Stimulated activated CD8-positive, alpha-beta memory T cell treated with anti-CD3 and anti-CD28 coated beads, Interleukin-12 subunit alpha, Interleukin-12 subunit beta, amount 100 ng/mL, for 1 hour (primary cell): ENCODE data around the gene SERPINB7.
"Not testable (repeated sequence)": the region's sequence is repeated elsewhere in the genome, so short reads cannot be mapped to it uniquely, and the experiment has no call there.

Source experiments
- DNase-seq: peaks from one replicate; pipeline ENCODE4 v3.0.0-alpha.2; 2020; ENCODE audit warnings: low read depth

SERPINB7 gene, protein sequence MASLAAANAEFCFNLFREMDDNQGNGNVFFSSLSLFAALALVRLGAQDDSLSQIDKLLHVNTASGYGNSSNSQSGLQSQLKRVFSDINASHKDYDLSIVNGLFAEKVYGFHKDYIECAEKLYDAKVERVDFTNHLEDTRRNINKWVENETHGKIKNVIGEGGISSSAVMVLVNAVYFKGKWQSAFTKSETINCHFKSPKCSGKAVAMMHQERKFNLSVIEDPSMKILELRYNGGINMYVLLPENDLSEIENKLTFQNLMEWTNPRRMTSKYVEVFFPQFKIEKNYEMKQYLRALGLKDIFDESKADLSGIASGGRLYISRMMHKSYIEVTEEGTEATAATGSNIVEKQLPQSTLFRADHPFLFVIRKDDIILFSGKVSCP

DNA sequence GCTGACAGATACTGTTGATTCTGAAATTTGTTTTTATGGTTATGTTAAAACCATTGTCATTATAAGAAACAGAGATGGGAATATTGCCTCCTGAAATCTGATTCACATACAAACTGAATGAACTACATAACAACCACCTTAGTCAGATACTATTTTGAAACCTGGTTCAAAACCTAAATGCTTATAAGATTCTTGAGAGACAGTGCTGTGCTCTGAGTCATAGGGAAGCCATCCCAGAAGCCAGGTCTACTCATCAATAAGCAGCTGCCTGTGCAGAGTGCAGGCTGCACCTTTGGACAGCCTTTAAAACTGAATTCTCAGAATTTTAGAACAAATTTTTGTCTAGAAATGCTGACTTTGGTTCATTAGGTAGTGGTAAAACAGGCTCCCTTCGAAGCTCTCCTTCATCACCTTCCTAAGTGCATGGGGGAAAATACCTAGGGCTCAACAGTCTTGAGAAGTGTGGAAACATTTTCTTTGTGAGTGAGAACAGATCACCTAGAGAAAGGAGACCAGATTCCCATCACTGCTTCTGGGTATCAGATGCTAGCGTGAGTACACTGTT, at the start of gene SERPINB7:
Gene SERPINB7 (plus strand): TSS at position 253 of the 565 bp plus-strand sequence. CDS start 6,955 bp downstream, outside the sequence.
- DNase-seq: no peak

DNA sequence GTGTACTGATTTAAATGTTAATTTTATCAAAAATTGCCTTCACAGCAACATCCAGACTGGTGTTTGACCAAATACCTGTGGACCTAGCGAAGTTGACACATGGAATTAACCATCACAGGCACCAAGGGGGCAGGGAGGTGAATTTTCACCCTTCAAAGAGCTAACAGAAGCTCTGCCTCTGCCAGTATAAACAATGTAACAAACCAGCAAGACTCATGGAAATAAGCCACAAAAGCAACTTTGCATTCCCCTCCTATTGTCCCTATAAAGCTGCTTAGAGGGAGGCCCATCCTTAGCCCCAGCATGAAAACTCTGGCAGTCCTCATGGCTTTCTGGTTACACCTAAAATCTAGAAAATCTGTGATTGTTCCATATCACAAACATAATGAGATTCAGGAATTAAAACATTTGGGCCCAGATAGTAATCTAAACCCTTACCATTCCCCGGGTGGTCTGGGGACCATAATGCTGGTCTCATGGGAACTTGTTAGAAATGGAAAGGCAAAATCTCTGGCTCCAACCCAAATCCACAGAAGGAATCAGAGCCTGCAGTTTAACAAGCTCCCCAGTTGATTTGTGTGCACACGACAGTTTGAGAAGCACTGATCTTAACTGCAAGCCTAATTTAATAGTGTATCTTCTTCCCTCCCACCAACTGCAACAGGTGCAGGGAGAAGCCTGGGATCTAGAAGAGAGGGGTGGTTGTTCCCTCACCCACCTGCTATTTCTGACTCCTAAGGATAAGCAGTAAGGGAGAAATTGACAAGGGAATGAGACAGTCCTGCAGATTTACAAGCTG, 49.3 kb upstream of the SERPINB7 start:
- DNase-seq: no peak

DNA sequence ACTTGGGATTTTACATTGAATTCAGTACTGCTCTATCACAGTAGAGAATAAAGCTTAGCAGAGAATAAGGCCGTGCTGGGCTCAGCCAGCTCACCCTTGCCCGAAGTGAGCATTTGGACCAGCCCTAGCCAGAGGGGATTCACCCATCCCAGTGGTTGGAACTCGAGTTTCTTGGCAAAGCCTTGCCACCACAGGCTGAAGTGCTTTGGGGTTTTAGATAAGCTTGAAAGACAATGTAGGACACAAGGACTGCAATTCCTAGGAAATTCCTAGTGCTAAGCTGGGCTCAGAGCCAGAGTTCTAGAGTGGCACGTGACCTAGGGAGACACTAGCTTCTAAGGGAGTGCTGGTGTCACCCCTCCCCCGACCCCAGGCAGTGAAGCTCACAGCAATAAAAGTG, 44.4 kb upstream of the SERPINB7 start:
- no peak for DNase-seq

DNA sequence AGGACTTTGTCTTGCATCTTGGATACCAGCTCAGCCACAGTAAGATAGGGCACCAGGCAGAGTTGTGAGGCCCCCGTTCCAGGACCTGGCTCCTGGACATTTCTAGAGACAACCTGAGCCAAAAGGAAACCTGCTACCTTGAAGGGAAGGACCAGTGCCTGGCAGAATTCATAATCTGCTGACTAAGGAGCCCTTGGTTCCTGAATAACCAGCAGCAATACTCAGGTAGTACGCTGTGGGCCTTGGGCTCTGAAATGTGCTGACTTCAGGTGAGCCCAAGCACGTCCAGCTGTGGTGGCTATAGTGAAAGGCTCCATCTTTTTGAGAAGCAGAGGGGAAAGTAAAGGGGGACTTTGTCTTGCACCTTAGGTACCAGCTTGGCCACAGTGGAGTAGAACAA, 44.0 kb upstream of the SERPINB7 start:
- no peak for DNase-seq

DNA sequence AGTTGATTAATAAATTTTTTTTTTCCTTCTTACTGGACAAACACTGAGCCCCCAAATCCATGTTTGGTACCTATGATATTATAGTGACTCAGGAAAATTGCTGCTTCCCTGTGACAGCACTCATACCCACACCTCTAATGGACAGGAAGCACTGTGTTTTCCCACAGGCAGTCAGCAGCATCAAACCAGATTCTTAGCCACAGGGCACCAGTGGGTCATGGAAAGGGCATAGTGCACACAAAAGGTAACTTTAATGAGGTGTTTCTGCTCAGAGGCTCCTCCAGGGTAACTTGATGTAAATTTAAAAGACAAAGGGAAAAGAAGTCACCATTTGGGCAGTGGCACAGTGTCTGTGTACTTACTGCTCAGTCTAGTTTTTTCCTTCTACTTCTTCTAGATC, 38.3 kb upstream of the SERPINB7 start:
- DNase-seq: no peak

DNA sequence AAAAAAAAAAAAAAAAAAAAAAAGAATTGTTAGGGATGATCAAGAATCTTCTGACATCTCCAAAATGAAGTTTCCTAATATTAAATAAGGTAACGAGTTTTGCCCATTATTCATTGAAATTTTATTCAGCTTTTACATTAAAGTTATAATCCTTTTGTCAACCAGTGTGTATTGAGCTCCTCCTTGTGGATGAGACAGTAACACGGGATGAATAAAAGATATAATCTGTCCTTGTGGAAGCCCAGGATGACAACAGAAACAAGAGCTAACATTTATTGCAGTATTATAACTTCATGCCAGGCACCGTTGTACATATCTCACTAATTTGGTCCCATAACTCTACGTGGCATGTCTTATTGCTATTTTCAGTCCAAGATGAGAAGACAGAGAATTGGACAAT, 33.4 kb upstream of the SERPINB7 start:
- DNase-seq: no peak

DNA sequence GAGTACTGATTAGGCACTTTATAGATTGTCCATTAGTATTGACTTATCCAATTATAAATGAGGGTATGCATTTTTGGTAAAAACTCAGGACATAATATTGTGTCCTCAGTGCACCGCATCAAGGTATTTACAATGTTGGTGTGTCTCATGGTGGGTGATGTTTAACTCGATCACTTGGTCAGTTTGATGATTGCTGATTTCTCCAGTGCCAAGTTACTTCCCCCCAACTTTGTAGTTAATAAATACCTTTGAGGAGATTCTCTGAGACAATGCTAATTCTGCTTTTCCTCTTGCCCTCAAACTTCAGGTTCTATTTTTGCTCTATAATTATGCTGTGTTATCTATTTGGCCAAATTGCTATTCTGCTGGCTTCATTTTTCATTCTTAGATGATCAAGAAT, 28.2 kb upstream of the SERPINB7 start:
- no peak for DNase-seq

DNA sequence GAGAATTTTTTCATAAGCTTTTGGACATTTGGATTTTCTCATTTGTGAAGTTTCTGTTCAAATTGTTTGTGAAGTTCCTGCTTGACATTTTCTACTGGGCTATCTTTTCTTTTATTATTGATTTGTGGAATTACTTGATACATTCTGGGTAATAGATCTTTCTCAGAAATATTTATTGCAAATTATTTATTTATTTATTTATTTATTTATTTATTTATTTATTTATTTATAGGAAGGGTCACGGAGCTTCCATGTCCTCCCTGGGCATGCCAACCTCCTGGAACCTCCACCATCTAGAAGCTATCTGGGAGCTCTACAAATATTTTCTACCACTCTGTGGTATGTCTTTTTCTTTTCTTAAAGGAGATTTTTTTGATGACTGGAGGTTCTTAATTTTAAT, 25.7 kb upstream of the SERPINB7 start:
- no peak for DNase-seq

DNA sequence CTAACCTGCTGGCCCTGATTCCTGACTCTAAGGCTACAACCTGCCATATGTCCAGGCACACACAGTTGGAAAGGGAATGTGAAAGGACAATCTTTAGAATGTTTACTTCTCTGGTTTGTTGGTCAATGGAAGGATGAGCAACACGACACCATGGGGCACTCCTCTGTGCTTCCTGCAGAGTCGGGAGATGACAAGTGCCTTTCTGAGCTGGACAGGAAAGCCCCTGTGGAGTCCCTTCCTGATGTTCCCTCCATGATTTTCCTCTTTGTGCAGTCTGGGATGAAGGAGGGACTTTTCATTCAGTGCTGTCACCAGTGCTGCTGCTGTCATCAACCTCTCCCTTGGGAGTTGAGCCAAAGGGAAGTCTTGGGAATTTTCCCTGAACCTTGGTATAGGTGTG, 22.6 kb upstream of the SERPINB7 start:
- DNase-seq: no peak

DNA sequence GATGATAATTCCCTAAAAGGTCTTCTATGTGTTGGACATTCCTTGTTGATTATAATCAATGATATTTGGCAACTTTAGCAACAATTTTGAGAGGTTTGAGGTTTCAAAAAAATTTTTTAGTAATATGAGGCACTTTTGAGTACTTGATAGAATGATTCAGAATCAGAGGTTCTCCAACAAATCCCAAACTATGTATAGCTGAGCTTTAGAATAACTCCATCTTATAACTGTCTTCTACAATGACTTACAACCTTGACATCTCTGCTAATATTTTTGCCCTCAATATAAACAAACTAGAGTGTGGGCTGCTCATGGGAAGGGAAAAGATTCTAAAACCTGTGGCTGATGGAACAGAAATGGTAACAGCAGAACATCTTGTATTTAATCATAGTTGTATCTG, 21.5 kb upstream of the SERPINB7 start:
- DNase-seq: no peak

DNA sequence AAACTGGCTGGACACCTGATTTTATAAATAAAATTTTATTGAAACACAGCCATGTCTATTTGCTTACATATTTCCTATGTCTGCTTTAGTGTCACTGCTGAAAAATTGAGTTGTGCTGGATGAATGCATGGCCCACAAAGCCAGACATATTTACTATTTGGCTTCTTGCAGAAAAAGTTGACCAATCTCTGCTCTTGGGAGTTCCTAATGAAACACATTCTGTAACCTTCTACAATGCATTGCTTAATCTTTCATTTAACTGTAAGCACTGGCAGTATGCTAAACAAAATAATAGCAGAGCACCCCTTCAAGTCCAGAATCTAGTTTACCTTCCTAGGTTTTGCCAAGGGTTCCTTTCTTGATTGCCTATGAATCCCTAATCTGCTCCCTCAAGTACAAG, 17.7 kb upstream of the SERPINB7 start:
- no peak for DNase-seq

DNA sequence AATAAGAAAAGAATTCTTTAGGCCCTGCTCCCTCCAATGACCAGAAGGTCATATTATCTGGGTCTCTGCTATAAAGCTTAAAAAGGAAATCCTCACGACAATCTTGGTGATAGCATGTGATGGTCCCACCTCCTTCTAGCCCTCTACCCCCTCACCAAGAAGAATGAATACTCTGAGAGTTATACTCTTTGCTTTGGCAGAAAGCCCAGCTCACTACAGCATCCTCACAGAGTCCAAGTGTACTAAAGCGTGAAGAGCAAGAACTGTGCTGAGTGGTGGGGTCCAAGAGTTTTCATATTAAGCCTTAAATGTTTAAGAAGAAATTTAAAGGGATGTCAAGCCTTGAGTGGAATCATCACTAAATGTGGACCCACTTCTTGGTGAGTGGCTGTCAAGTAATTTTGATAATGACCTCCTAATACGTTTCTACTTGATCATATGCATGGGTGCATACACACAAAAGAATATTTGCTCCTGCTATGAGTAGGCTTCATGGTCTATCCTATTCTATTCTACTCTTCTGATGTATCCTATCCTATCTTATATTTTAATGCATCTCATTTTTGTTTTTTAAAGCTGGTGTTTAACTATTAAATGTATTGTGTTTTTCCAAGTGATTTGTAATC, 16.5 kb upstream of the SERPINB7 start:
- DNase-seq: no peak

DNA sequence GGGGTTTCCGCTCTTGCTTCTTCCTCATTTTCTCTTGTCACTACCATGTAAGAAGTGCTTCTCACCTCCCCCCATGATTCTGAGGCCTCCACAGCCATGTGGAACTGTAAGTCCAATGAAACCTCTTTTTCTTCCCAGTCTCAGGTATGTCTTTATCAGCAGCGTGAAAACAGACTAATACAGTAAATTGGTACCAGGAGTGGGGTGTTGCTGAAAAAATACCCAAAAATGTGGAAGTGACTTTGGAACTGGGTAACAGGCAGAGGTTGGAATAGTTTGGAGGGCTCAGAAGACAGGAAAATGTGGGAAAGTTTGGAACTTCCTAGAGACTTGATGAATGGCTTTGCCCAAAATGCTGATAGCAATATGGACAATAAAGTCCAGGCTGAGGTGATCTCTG, 15.4 kb upstream of the SERPINB7 start:
- not testable (repeated sequence) for DNase-seq

DNA sequence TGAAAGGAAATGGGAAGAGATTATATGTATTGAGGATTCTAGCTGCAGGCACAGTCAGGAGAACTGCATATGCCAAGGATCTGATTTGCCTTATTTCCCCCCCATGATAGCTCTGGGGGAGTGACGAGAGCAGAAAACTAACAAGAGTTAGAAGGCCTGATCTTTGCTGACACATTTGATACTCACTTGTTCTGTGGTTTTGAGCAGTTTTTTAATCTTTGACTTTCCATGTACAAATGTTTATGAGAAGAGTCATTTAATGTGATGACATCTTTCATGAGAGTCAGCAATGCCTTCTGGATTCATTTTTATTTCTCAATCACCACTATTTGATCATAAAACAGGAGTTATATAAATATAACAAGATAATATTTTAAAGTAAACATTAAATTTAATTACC, 12.7 kb upstream of the SERPINB7 start:
- no peak for DNase-seq

DNA sequence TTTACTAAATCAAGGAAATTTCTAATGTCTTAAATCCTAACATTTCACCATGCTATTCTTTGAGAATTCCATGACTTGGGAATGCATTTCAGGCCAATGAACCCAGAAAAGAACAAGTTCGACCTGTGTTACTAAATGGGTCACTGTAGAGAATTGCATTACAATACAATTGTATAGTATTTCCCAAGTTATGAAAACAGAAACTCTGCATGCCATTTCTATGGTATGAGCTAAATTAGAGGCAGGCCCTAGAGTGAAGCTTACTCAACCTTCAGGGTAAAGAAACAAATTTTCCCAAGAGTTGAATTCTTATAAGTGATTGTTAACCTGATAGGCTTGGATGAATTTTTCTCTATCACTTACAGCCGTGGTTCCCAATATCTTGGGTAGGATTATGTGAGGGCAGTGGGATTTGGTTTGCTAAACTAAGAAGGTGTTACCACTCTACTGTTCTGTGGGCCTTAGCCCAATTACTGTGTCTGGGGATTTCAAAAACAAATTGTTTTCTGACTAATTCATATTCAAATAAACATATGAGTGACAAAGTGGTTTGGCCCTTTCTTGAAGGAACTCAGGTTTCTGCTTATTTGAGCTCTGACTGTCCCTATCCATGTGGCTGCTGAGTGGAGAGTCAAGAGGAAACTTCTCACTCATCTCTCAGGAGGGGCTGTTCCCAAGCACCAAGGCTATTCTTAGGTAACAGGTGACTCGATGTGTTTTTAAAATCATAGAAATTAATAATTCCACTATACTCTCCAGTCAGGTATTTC, 11.2 kb upstream of the SERPINB7 start:
- DNase-seq: no peak

DNA sequence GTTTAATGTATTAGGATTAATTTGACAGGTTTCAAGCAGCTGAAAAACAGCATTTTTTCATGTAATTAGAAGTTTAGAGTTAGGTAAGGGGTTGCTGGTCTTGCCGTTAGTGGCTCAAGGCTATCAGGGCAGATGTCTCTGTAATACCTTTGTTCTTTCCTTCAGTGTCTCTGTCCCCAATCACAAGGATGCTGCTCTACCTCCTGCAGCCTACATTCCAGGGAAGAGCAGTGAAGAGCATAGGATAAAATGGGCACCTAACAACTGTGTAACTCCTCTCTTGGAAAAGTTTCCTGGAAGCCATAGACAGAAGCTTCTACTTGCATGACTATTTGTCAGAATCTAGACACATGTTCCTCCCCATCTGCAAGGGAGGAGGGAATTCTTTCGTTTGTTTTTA, 9.4 kb upstream of the SERPINB7 start:
- DNase-seq: no peak

DNA sequence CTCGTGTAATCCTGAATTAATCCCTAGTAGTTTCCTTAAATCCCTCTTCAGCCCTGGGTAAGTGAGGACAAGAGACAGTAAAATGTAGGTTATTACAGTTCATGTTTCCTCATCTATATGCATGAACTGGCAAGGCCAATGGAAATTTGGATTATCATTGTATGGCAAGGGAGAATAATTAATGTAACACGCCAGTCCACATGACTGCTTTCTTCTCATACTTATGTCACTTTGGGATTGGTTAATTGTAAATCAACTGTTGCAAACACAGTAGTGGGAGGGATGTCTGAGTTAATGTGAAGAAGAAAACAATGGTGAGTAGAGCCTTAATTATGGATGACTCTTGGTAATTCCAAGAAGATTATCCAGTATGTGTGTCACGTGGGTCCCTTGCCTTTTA, 1.7 kb upstream of the SERPINB7 start:
- DNase-seq: no peak

DNA sequence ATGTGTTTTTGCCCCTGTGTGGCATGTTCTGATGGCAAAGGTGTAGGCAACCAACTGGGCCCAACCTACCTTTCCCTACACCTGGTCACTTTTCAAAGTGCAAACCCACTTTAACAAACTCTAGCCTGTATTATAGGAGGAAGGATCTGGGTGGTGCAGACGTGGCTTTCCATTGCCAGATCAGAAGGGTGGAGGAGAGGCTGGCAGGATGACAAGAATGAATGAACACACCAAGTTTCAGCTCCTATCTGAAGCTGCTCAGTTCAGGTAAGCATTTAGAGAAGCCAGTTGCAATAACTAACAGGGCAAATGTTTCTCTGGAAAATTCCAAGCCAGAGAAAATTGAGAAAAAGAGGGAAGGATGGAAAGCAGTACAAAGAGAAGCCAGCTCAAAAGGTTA, 707 bp upstream of the SERPINB7 start:
- no peak for DNase-seq

DNA sequence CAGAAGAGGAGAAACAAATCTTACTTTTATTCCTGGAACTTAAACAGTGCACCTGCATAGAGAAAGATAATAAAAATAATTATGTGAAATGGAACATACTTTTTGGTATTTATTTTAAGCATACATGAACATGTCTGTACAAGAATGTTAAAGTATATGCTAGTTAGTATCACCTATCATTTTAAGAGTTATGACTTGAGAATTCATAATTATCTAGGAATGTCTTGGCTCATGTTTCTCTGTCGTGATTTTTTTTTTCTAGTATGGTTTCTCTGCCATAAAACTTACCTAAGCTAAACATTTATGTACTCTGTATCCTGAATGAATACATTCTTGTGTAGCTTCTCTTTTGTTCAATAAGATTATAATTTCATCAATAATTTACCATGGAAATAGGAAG, 4.2 kb downstream of the SERPINB7 start:
- no peak for DNase-seq

DNA sequence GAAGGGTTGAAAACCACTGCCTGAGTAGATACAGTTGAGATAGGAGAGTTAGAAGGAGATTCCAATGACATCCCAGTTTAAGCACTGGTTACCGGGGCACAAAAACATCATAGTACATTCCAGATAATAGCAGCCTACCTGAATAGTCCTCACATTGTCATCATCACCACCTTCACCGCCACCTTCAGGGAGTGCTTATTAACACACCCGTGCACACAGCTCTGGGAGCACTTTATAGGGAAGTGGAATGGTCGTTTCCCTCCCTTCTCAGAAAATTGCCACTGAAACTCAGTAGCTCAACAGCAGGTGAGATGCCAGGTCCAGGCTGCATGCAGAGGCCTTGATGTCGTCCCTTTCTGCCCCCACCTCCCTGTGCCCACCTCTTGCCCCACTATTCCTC, 8.2 kb downstream of the SERPINB7 start:
- no peak for DNase-seq

DNA sequence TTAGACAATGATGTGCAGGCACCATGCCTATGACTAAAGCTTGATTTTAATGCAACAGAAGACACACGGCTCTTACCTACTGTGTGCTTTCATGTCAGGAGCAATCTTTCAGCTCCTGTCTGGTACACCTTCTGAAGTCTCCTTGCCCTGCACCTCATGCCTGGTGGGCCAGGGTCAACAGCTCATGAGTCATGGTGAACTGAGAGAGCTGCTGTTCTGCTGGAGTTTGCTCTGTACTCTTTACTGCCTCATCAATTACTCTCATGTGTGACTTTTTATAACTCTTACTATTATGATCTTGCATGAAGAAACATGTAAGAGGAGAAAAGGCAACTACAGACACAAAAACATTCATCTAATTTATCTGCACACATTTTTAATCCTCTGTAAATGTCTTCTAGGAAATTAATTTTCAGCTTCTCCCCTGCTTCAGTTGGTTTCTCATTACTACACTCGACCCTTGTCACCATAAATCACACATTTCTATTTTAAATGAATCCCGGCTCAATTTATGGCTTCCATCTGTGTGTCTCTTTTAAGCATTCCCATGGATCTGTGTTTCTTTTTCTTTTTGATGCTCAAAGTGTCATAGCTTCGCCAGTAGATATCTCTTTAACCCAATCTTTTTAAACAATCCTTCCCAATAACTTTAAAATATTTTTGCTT, 9.7 kb downstream of the SERPINB7 start:
- DNase-seq: no peak
